T-cell (primary cell): ENCODE results near the gene EXOC4. TPM values are rescaled to one million over a fixed set of nuclear protein-coding genes. Genes with fewer than 3 reads are reported as not detected.

ENCODE experiments used
- ATAC-seq, 4 experiments: fragments of 200-7000 bp in 3 of 4; fragments of 150-1000 bp in 1 of 4; cut with Tn5 transposase; replicated peaks in 1 of 4; 1 replicate in 3 of 4; 2 replicates in 1 of 4; pipeline ENCODE4 v1.10.0; 2021; ENCODE audit warnings: moderate library complexity in 3 of 4, mild to moderate bottlenecking in 2 of 4, moderate number of reproducible peaks in 1 of 4
- CTCF ChIA-PET, 2 donors: fragments of 300-600 bp; sonication (Branson Sonifier 250); formaldehyde crosslinking; loops; one replicate each; lab custom pipeline; 2022; ENCODE audit warnings: antibody characterized with exemption in 2 of 2; lab: Charles Lee
- POLR2A ChIA-PET, 2 donors: fragments of 300-600 bp; sonication (Branson Sonifier 250); formaldehyde crosslinking; loops; one replicate each; lab custom pipeline; 2022; ENCODE audit warnings: antibody characterized with exemption in 2 of 2; lab: Charles Lee
- DNase-seq, 35 experiments: peaks; one replicate each; pipeline versions ENCODE4 v3.0.0 to v3.0.0-alpha.2; 2013 to 2023
- H3K27ac ChIP-seq: one replicate; pipeline ENCODE4 v1.5.1; 2013; ENCODE audit warnings: low read length
- H3K27me3 ChIP-seq, 2 experiments: replicated peaks in 1 of 2; 1 replicate in 1 of 2; 2 replicates in 1 of 2; pipeline versions ENCODE4 v1.6.1 to v1.7.0; 2013; ENCODE audit warnings: low read length in 1 of 2, mixed read lengths in 1 of 2; ENCODE audit not compliant: control insufficient read depth in 2 of 2, insufficient read depth in 2 of 2; ENCODE audit errors: extremely low read depth in 1 of 2
- H3K36me3 ChIP-seq, 2 donors: 1 replicate in 1 of 2; 2 replicates in 1 of 2; pipeline versions ENCODE4 v1.6.1 to v1.7.0; 2013; ENCODE audit warnings: low read length in 1 of 2; ENCODE audit not compliant: control insufficient read depth in 2 of 2, insufficient read depth in 1 of 2; ENCODE audit errors: extremely low read depth in 1 of 2
- H3K4me1 ChIP-seq, 2 experiments: 1 replicate in 1 of 2; 2 replicates in 1 of 2; pipeline versions ENCODE4 v1.6.1 to v1.7.0; 2013; ENCODE audit warnings: low read length in 2 of 2, mixed read lengths in 1 of 2; ENCODE audit not compliant: insufficient read depth in 2 of 2, control insufficient read depth in 1 of 2; ENCODE audit errors: extremely low read depth in 1 of 2
- H3K4me3 ChIP-seq, 2 donors: 1 replicate in 1 of 2; 2 replicates in 1 of 2; pipeline versions ENCODE4 v1.5.1 to v1.7.0; 2013; ENCODE audit warnings: mild to moderate bottlenecking in 2 of 2, low read length in 1 of 2, moderate library complexity in 1 of 2; ENCODE audit not compliant: control insufficient read depth in 1 of 2; ENCODE audit errors: extremely low read depth in 1 of 2
- H3K9me3 ChIP-seq: 2 replicates; pipeline ENCODE4 v1.7.0; 2013
- H3K27ac Mint-ChIP-seq, 2 donors: one replicate each; pipeline ENCODE4 v1.8.0; 2020 to 2021; ENCODE audit warnings: mild to moderate bottlenecking in 2 of 2, mixed read lengths in 2 of 2
- H3K27me3 Mint-ChIP-seq, 2 donors: one replicate each; pipeline ENCODE4 v1.8.0; 2021 to 2022; ENCODE audit warnings: mixed read lengths in 2 of 2
- H3K36me3 Mint-ChIP-seq: one replicate; pipeline ENCODE4 v1.8.0; 2021; ENCODE audit warnings: mixed read lengths
- H3K4me1 Mint-ChIP-seq, 3 donors: one replicate each; pipeline ENCODE4 v1.8.0; 2020 to 2022; ENCODE audit warnings: mixed read lengths in 3 of 3, mild to moderate bottlenecking in 1 of 3
- H3K4me3 Mint-ChIP-seq, 3 donors: one replicate each; pipeline ENCODE4 v1.8.0; 2020 to 2022; ENCODE audit warnings: mild to moderate bottlenecking in 3 of 3, mixed read lengths in 3 of 3, moderate library complexity in 3 of 3
- H3K9me3 Mint-ChIP-seq, 3 donors: one replicate each; pipeline ENCODE4 v1.8.0; 2020 to 2022; ENCODE audit warnings: mixed read lengths in 3 of 3
- WGBS: methylation state at CpG from one replicate; pipeline ENCODE4 v1.1.5; 2013; ENCODE audit warnings: missing lambda C conversion rate; ENCODE audit not compliant: insufficient coverage; 5-methylcytosine and 5-hydroxymethylcytosine counted together
- total RNA-seq, 35 experiments: library from RNA in 6 of 35; stranded (reverse) in 6 of 35; fragments of 120-200 nt in 1 of 35; gene quantifications; one replicate each; pipeline versions ENCODE4 v1.2.1 to v1.2.4 and lab custom pipeline; 2013 to 2026

The EXOC4 gene
- total RNA-seq, 5 donors from 2014 or later (not counting 1 experiment from before 2014, with no cell fraction given): 58.2 to 108 (median 64.8) TPM

- no peaks in the 10 kb centered on the region for H3K9me3 ChIP-seq
- ChIA-PET POLR2A (no interaction called here), CTCF (interaction anchor here in 1 of 2 donors (0.6 kb wide), 1 partner anchor 390 kb away, joined by 3 read pairs; no protein-coding TSS in a partner anchor)
- Mint-ChIP-seq H3K36me3 (peaks cover 43% of the 10 kb centered on the region), H3K9me3 (peaks cover 3 to 7% (median 6%) of the 10 kb centered on the region in 3 donors), H3K27ac (no peak overlapping the region), H3K4me1 (peaks cover 26 to 35% (median 31%) of the 10 kb centered on the region in 3 donors), H3K4me3 (no peak overlapping the region), H3K27me3 (no peaks in the 10 kb centered on the region)
- no peaks in the 10 kb centered on the region for H3K36me3 ChIP-seq
- no peak overlapping the region for H3K27ac ChIP-seq
- 99% methylated on average over 17 of the region's 23 CpGs for WGBS
- ATAC-seq (no peak), DNase-seq (no peak)
- H3K4me3 ChIP-seq: no peak overlapping the region
- H3K4me1 ChIP-seq: peaks cover 0 to 8% of the 10 kb centered on the region in 2 experiments
- H3K27me3 ChIP-seq: no peaks in the 10 kb centered on the region
Observed at GRCh38 chr7:133423618-133424017, 170.7 kb downstream of the EXOC4 start.

GRCh38 chr7:133428326-133428725, 175.4 kb downstream of the EXOC4 start:
- no CpG with 5 or more reads among the region's 2 CpGs for WGBS
- no peak overlapping the region for H3K27ac Mint-ChIP-seq
- CTCF ChIA-PET: no interaction called here

GRCh38 chr7:133428876-133429275, 176.0 kb downstream of the EXOC4 start:
- Mint-ChIP-seq H3K9me3 (no peaks in the 10 kb centered on the region), H3K4me3 (no peak overlapping the region), H3K36me3 (peaks cover 33% of the 10 kb centered on the region), H3K27me3 (no peaks in the 10 kb centered on the region), H3K27ac (no peak overlapping the region), H3K4me1 (peaks cover 26 to 47% (median 38%) of the 10 kb centered on the region in 3 donors)
- H3K27me3 ChIP-seq: no peaks in the 10 kb centered on the region
- peaks cover 0 to 4% of the 10 kb centered on the region in 2 donors for H3K36me3 ChIP-seq
- WGBS: 96% methylated on average over 2 of the region's 3 CpGs
- DNase-seq: no peak
- ATAC-seq: no peak
- CTCF ChIA-PET: no interaction called here
- H3K9me3 ChIP-seq: no peaks in the 10 kb centered on the region
- H3K4me1 ChIP-seq: peaks cover 0 to 10% of the 10 kb centered on the region in 2 experiments
- no peak overlapping the region for H3K4me3 ChIP-seq
- POLR2A ChIA-PET: no interaction called here
- no peak overlapping the region for H3K27ac ChIP-seq

More at GRCh38 chr7:133428326-133428725, 175.4 kb downstream of the EXOC4 start:
- Histone ChIP-seq H3K36me3 (peaks cover 0 to 4% of the 10 kb centered on the region in 2 donors), H3K27ac (no peak overlapping the region), H3K27me3 (no peaks in the 10 kb centered on the region), H3K4me3 (no peak overlapping the region), H3K9me3 (no peaks in the 10 kb centered on the region), H3K4me1 (peaks cover 0 to 8% of the 10 kb centered on the region in 2 experiments)
- Mint-ChIP-seq H3K27me3 (no peaks in the 10 kb centered on the region), H3K9me3 (no peaks in the 10 kb centered on the region), H3K36me3 (peaks cover 35% of the 10 kb centered on the region), H3K4me1 (peaks cover 26 to 45% (median 38%) of the 10 kb centered on the region in 3 donors), H3K4me3 (no peak overlapping the region)
- DNase-seq (no peak), ATAC-seq (no peak)
- POLR2A ChIA-PET: no interaction called here

GRCh38 chr7:133429371-133429770, 176.5 kb downstream of the EXOC4 start:
- peaks cover 28% of the 10 kb centered on the region for H3K36me3 Mint-ChIP-seq
- H3K27ac Mint-ChIP-seq: no peak overlapping the region
- Histone ChIP-seq H3K4me1 (peaks cover 0 to 12% of the 10 kb centered on the region in 2 experiments), H3K9me3 (no peaks in the 10 kb centered on the region), H3K27me3 (no peaks in the 10 kb centered on the region), H3K4me3 (no peak overlapping the region), H3K27ac (no peak overlapping the region), H3K36me3 (peaks cover 0 to 4% of the 10 kb centered on the region in 2 donors)
- WGBS: no CpG with 5 or more reads among the region's 3 CpGs
- no peak overlapping the region for H3K4me3 Mint-ChIP-seq
- ATAC-seq (no peak), DNase-seq (no peak)
- no peaks in the 10 kb centered on the region for H3K27me3 Mint-ChIP-seq
- peaks cover 31 to 50% (median 39%) of the 10 kb centered on the region in 3 donors for H3K4me1 Mint-ChIP-seq
- H3K9me3 Mint-ChIP-seq: no peaks in the 10 kb centered on the region
- POLR2A ChIA-PET: no interaction called here
- CTCF ChIA-PET: no interaction called here

- DNase-seq: no peak
- H3K4me1 Mint-ChIP-seq: peaks cover 20 to 45% (median 26%) of the 10 kb centered on the region in 3 donors
- H3K4me3 Mint-ChIP-seq: no peak overlapping the region
- Histone ChIP-seq H3K9me3 (no peaks in the 10 kb centered on the region), H3K27me3 (no peaks in the 10 kb centered on the region), H3K36me3 (peaks cover 0 to 4% of the 10 kb centered on the region in 2 donors), H3K4me3 (no peak overlapping the region), H3K27ac (no peak overlapping the region), H3K4me1 (peaks cover 0 to 12% of the 10 kb centered on the region in 2 experiments)
- no peaks in the 10 kb centered on the region for H3K27me3 Mint-ChIP-seq
- ChIA-PET CTCF (no interaction called here), POLR2A (no interaction called here)
- H3K36me3 Mint-ChIP-seq: peaks cover 12% of the 10 kb centered on the region
- H3K9me3 Mint-ChIP-seq: no peaks in the 10 kb centered on the region
- H3K27ac Mint-ChIP-seq: no peak overlapping the region
- WGBS: 91% methylated on average over 1 of the region's 1 CpG
- ATAC-seq: no peak
Observed at GRCh38 chr7:133431134-133431724, 178.4 kb downstream of the EXOC4 start.

- Mint-ChIP-seq H3K27ac (no peak overlapping the region), H3K9me3 (no peaks in the 10 kb centered on the region), H3K27me3 (no peaks in the 10 kb centered on the region), H3K4me1 (peaks cover 6 to 49% (median 11%) of the 10 kb centered on the region in 3 donors), H3K36me3 (peaks cover 15% of the 10 kb centered on the region), H3K4me3 (no peak overlapping the region)
- DNase-seq: no peak
- Histone ChIP-seq H3K9me3 (no peaks in the 10 kb centered on the region), H3K36me3 (peaks cover 0 to 4% of the 10 kb centered on the region in 2 donors), H3K4me3 (no peak overlapping the region), H3K4me1 (peaks cover 0 to 4% of the 10 kb centered on the region in 2 experiments), H3K27ac (no peak overlapping the region), H3K27me3 (no peaks in the 10 kb centered on the region)
- 84% methylated on average over 3 of the region's 4 CpGs for WGBS
- ATAC-seq: no peak
- POLR2A ChIA-PET: no interaction called here
- CTCF ChIA-PET: interaction anchor here in 1 of 2 donors (1.2 kb wide), 1 partner anchor 25 kb away, joined by 4 read pairs; no protein-coding TSS in a partner anchor
Observed at GRCh38 chr7:133433165-133433812, 180.4 kb downstream of the EXOC4 start.
